Gastrocnemius medialis (tissue), 4 donors: Measurements from ENCODE around the gene ADD1. TPM values are rescaled to one million over a fixed set of nuclear protein-coding genes. Genes with fewer than 3 reads are reported as not detected.

Source experiments
- ATAC-seq, 2 donors: fragments of 150-250 bp; one replicate each; pipeline ENCODE4 v1.9.1; 2016
- DNase-seq, 2 donors: peaks; one replicate each; pipeline ENCODE4 v3.0.0-alpha.2; 2019
- H3K27ac ChIP-seq, 4 donors: fragments of 200-600 bp; sonication (generic); 1 replicate in 1 of 4; 2 replicates in 3 of 4; pipeline ENCODE4 v1.5.1; 2016 to 2018; ENCODE audit warnings: mild to moderate bottlenecking in 2 of 4, moderate library complexity in 1 of 4
- H3K27me3 ChIP-seq, 3 donors: fragments of 200-600 bp; sonication (generic) in 2 of 3; 1 replicate in 1 of 3; 2 replicates in 2 of 3; pipeline versions ENCODE4 v1.5.1 to v1.6.0; 2016 to 2019; ENCODE audit warnings: mild to moderate bottlenecking in 1 of 3, moderate library complexity in 1 of 3
- H3K36me3 ChIP-seq, 2 donors: fragments of 200-600 bp; sonication (generic) in 1 of 2; one replicate each; pipeline ENCODE4 v1.5.1; 2017 to 2018
- H3K4me1 ChIP-seq, 2 donors: fragments of 200-600 bp; sonication (generic) in 1 of 2; one replicate each; pipeline ENCODE4 v1.5.1; 2016 to 2017; ENCODE audit warnings: mild to moderate bottlenecking in 2 of 2
- H3K4me3 ChIP-seq, 4 donors: fragments of 200-600 bp; sonication (generic) in 3 of 4; 1 replicate in 1 of 4; 2 replicates in 3 of 4; pipeline ENCODE4 v1.5.1; 2016 to 2019; ENCODE audit warnings: mild to moderate bottlenecking in 2 of 4
- H3K9me3 ChIP-seq, 3 donors: fragments of 200-600 bp; sonication (generic) in 2 of 3; 1 replicate in 1 of 3; 2 replicates in 2 of 3; pipeline ENCODE4 v1.5.1; 2016 to 2019
- CTCF ChIP-seq, 5 experiments: fragments of 450-650 bp in 3 of 5; fragments of 200-600 bp in 2 of 5; sonication (generic) in 2 of 5; IDR thresholded peaks in 4 of 5; conservative IDR thresholded peaks in 1 of 5; 1 replicate in 4 of 5; 2 replicates in 1 of 5; pipeline ENCODE4 v1.5.1; 2016 to 2019; ENCODE audit warnings: antibody characterized with exemption in 5 of 5, mild to moderate bottlenecking in 3 of 5, moderate library complexity in 3 of 5
- POLR2A ChIP-seq, 2 donors: fragments of 450-650 bp; IDR thresholded peaks; one replicate each; pipeline ENCODE4 v1.6.1; 2017; ENCODE audit warnings: antibody characterized with exemption in 2 of 2, mild to moderate bottlenecking in 2 of 2, moderate library complexity in 2 of 2
- in situ Hi-C, 4 donors: fragments of 200-750 bp; cut with MboI; loops; one replicate each; pipeline versions ENCODE4 v1.15.0 to v1.8.0; 2017; ENCODE audit warnings: low sequenced_read_pairs in 4 of 4
- intact Hi-C: fragments of 100-400 bp; cut with DNase I; formaldehyde crosslinking; loops from one replicate; pipeline ENCODE4 v1.15.1; 2023; ENCODE audit warnings: low total_unique reads
- total RNA-seq, 4 donors: library from RNA; depleted of rRNA; stranded (reverse); fragments of >200 nt; gene quantifications; one replicate each; pipeline versions ENCODE4 v1.1.0 to v1.2.3, GENCODE V29; 2016

The ADD1 gene
- total RNA-seq, 4 donors from 2014 or later = 144 to 255 (median 178) TPM

GRCh38 chr4:2925496-2925895 lies 81.9 kb downstream of the ADD1 start:
- in situ Hi-C loops = loop anchor here in 1 of 4 donors (25.0 kb wide), 1 partner anchor 163 kb away; the partner anchor contains the start of gene TNIP2
- intact Hi-C loops = no loop called here
- DNase-seq = no peak
- no peak for TF ChIP-seq CTCF (IDR thresholded peaks at IDR 0.05 in 4 of 5, conservative IDR thresholded peaks at IDR 0.05 in 1 of 5)
- TF ChIP-seq POLR2A (IDR thresholded peaks at IDR 0.05) = no peak
- H3K4me1 ChIP-seq = peaks cover 0 to 1% of the 10 kb centered on the region in 2 donors
- H3K4me3 ChIP-seq = no peak overlapping the region
- H3K27me3 ChIP-seq = no peaks in the 10 kb centered on the region
- no peak overlapping the region for H3K27ac ChIP-seq
- H3K9me3 ChIP-seq = no peaks in the 10 kb centered on the region
- peaks cover 0 to 69% of the 10 kb centered on the region in 2 donors for H3K36me3 ChIP-seq
- no peak for ATAC-seq

- H3K27ac ChIP-seq = no peak overlapping the region
- peaks cover 0 to 69% of the 10 kb centered on the region in 2 donors for H3K36me3 ChIP-seq
- H3K4me1 ChIP-seq = peaks cover 0 to 7% of the 10 kb centered on the region in 2 donors
- H3K4me3 ChIP-seq = no peak overlapping the region
- no peak for ATAC-seq
- intact Hi-C loops (no loop called here), in situ Hi-C loops (loop anchor here in 1 of 4 donors (25.0 kb wide), 1 partner anchor 164 kb away; the partner anchor contains the start of gene TNIP2)
- H3K27me3 ChIP-seq = no peaks in the 10 kb centered on the region
- no peaks in the 10 kb centered on the region for H3K9me3 ChIP-seq
- DNase-seq = peak in 1 of 2 donors; percentile 9
- TF ChIP-seq POLR2A (IDR thresholded peaks at IDR 0.05) (no peak), CTCF (IDR thresholded peaks at IDR 0.05 in 4 of 5, conservative IDR thresholded peaks at IDR 0.05 in 1 of 5) (no peak)
Observed at GRCh38 chr4:2925931-2926860, 82.6 kb downstream of the ADD1 start.

GRCh38 chr4:2927016-2927695 lies 83.5 kb downstream of the ADD1 start:
- in situ Hi-C loops (loop anchor here in 1 of 4 donors (25.0 kb wide), 1 partner anchor 165 kb away; the partner anchor contains the start of gene TNIP2), intact Hi-C loops (no loop called here)
- TF ChIP-seq POLR2A (IDR thresholded peaks at IDR 0.05) (no peak), CTCF (IDR thresholded peaks at IDR 0.05 in 4 of 5, conservative IDR thresholded peaks at IDR 0.05 in 1 of 5) (no peak)
- peaks cover 0 to 69% of the 10 kb centered on the region in 2 donors for H3K36me3 ChIP-seq
- DNase-seq = peak in 1 of 2 donors; percentile 9
- H3K4me1 ChIP-seq = peaks cover 0 to 7% of the 10 kb centered on the region in 2 donors
- ATAC-seq = no peak
- H3K27ac ChIP-seq = no peak overlapping the region
- H3K27me3 ChIP-seq = no peaks in the 10 kb centered on the region
- no peaks in the 10 kb centered on the region for H3K9me3 ChIP-seq
- no peak overlapping the region for H3K4me3 ChIP-seq

GRCh38 chr4:2927696-2928075 lies 84.0 kb downstream of the ADD1 start:
- in situ Hi-C loops = loop anchor here in 1 of 4 donors (25.0 kb wide), 1 partner anchor 165 kb away; the partner anchor contains the start of gene TNIP2
- Histone ChIP-seq H3K36me3 (peaks cover 0 to 69% of the 10 kb centered on the region in 2 donors), H3K9me3 (no peaks in the 10 kb centered on the region), H3K27ac (no peak overlapping the region), H3K4me1 (peaks cover 2 to 7% of the 10 kb centered on the region in 2 donors), H3K27me3 (no peaks in the 10 kb centered on the region), H3K4me3 (no peak overlapping the region)
- ATAC-seq (no peak), DNase-seq (peak in 1 of 2 donors; percentile 8)
- intact Hi-C loops = no loop called here
- TF ChIP-seq POLR2A (IDR thresholded peaks at IDR 0.05) = no peak
- TF ChIP-seq CTCF (IDR thresholded peaks at IDR 0.05 in 4 of 5, conservative IDR thresholded peaks at IDR 0.05 in 1 of 5) = no peak
